Measurements from ENCODE around the gene TWF2.

The TWF2 gene

GRCh38 chr3:52222319-52223221, 16.4 kb downstream of the TWF2 start:
- DNase-seq (ENCODE audit: low read depth): no peak

GRCh38 chr3:52221563-52222318, 17.2 kb downstream of the TWF2 start:
- DNase-seq (ENCODE audit: low read depth): peak; percentile 35

- DNase-seq (ENCODE audit: low read depth): no peak
Measured at GRCh38 chr3:52221141-52221562, 17.8 kb downstream of the TWF2 start.

- DNase-seq (ENCODE audit: low read depth): peak; percentile 85
Measured at GRCh38 chr3:52220380-52221026, 18.5 kb downstream of the TWF2 start.

GRCh38 chr3:52218937-52219650, 19.9 kb downstream of the TWF2 start:
- no peak for DNase-seq (ENCODE audit: low read depth)

- no peak for DNase-seq (ENCODE audit: low read depth)
Measured at GRCh38 chr3:52218454-52218853, 20.5 kb downstream of the TWF2 start.

GRCh38 chr3:52218026-52218425, 20.9 kb downstream of the TWF2 start:
- no peak for DNase-seq (ENCODE audit: low read depth)

- no peak for DNase-seq (ENCODE audit: low read depth)
Measured at GRCh38 chr3:52217409-52217805, 21.6 kb downstream of the TWF2 start.

- DNase-seq (ENCODE audit: low read depth): no peak
Measured at GRCh38 chr3:52216585-52217408, 22.2 kb downstream of the TWF2 start.

GRCh38 chr3:52215351-52215750, 23.6 kb downstream of the TWF2 start:
- DNase-seq (ENCODE audit: low read depth): no peak

GRCh38 chr3:52213901-52214300, 25.1 kb downstream of the TWF2 start:
- no peak for DNase-seq (ENCODE audit: low read depth)

GRCh38 chr3:52213005-52213404, 26.0 kb downstream of the TWF2 start:
- no peak for DNase-seq (ENCODE audit: low read depth)

GRCh38 chr3:52211268-52211891, 27.6 kb downstream of the TWF2 start:
- DNase-seq (ENCODE audit: low read depth): no peak

GRCh38 chr3:52210550-52211046, 28.4 kb downstream of the TWF2 start:
- DNase-seq (ENCODE audit: low read depth): no peak

- DNase-seq (ENCODE audit: low read depth): no peak
Measured at GRCh38 chr3:52210037-52210436, 28.9 kb downstream of the TWF2 start.

- DNase-seq (ENCODE audit: low read depth): no peak
Measured at GRCh38 chr3:52208556-52208955, 30.4 kb downstream of the TWF2 start.

GRCh38 chr3:52205727-52206372, 33.1 kb downstream of the TWF2 start:
- DNase-seq (ENCODE audit: low read depth): no peak

GRCh38 chr3:52204337-52205073, 34.5 kb downstream of the TWF2 start:
- DNase-seq (ENCODE audit: low read depth): no peak

GRCh38 chr3:52203701-52204100, 35.3 kb downstream of the TWF2 start:
- DNase-seq (ENCODE audit: low read depth): no peak
